Activated CD8-positive, alpha-beta memory T cell treated with anti-CD3 and anti-CD28 coated beads, Interleukin-2, amount 50 U/mL, for 1 hour (primary cell): ENCODE data around the gene SRC.

Source experiments
- DNase-seq: peaks from one replicate; pipeline ENCODE4 v3.0.0-alpha.2; 2020; ENCODE audit errors: extremely low read depth

The SRC gene

GRCh38 chr20:37345339-37346235 is at the start of gene SRC:
Gene SRC, plus strand, starts transcription at chr20:37346140. Its CDS starts 38,014 bp downstream, at chr20:37384154.
- no peak for DNase-seq

- DNase-seq = no peak
Measured at GRCh38 chr20:37296371-37296770, 49.6 kb upstream of the SRC start.

- DNase-seq = no peak
Measured at GRCh38 chr20:37297066-37297736, 48.7 kb upstream of the SRC start.

GRCh38 chr20:37298190-37298939 is 47.6 kb upstream of the SRC start:
- no peak for DNase-seq

GRCh38 chr20:37299718-37300528 is 46.0 kb upstream of the SRC start:
- DNase-seq = no peak

- DNase-seq = no peak
Measured at GRCh38 chr20:37301120-37301519, 44.8 kb upstream of the SRC start.

- DNase-seq = no peak
Measured at GRCh38 chr20:37301558-37301957, 44.4 kb upstream of the SRC start.

- DNase-seq = no peak
Measured at GRCh38 chr20:37302981-37303380, 43.0 kb upstream of the SRC start.

GRCh38 chr20:37303637-37304036 is 42.3 kb upstream of the SRC start:
- no peak for DNase-seq

- no peak for DNase-seq
Measured at GRCh38 chr20:37305079-37305478, 40.9 kb upstream of the SRC start.

- no peak for DNase-seq
Measured at GRCh38 chr20:37305839-37306238, 40.1 kb upstream of the SRC start.

GRCh38 chr20:37308086-37309050 is 37.6 kb upstream of the SRC start:
- no peak for DNase-seq

- no peak for DNase-seq
Measured at GRCh38 chr20:37309290-37309689, 36.6 kb upstream of the SRC start.

- DNase-seq = no peak
Measured at GRCh38 chr20:37309936-37310590, 35.9 kb upstream of the SRC start.

- no peak for DNase-seq
Measured at GRCh38 chr20:37310951-37311350, 35.0 kb upstream of the SRC start.

GRCh38 chr20:37311710-37312355 is 34.1 kb upstream of the SRC start:
- DNase-seq = no peak

- no peak for DNase-seq
Measured at GRCh38 chr20:37313546-37314091, 32.3 kb upstream of the SRC start.

- DNase-seq = no peak
Measured at GRCh38 chr20:37314099-37314498, 31.8 kb upstream of the SRC start.

- no peak for DNase-seq
Measured at GRCh38 chr20:37314617-37315016, 31.3 kb upstream of the SRC start.
